ENCODE measurements around the gene CES5A. TPM values are rescaled to one million over a fixed set of nuclear protein-coding genes. Genes with fewer than 3 reads are reported as not detected.
"Not testable (repeated sequence)": the region's sequence is repeated elsewhere in the genome, so short reads cannot be mapped to it uniquely, and the experiment has no call there.

The CES5A gene
- total RNA-seq, 1 donor from 2014 or later: not detected

- H3K4me1 Mint-ChIP-seq (ENCODE audit: low read depth): no peaks in the 10 kb centered on the region
- DNase-seq (ENCODE audit: low spot score): no peak
- no peak overlapping the region for H3K27ac Mint-ChIP-seq (ENCODE audit: unreplicated experiment)
- H3K36me3 Mint-ChIP-seq (ENCODE audit: low read depth): no peaks in the 10 kb centered on the region
- no peak overlapping the region for H3K4me3 Mint-ChIP-seq (ENCODE audit: unreplicated experiment)
- TF ChIP-seq, protein P1, sequence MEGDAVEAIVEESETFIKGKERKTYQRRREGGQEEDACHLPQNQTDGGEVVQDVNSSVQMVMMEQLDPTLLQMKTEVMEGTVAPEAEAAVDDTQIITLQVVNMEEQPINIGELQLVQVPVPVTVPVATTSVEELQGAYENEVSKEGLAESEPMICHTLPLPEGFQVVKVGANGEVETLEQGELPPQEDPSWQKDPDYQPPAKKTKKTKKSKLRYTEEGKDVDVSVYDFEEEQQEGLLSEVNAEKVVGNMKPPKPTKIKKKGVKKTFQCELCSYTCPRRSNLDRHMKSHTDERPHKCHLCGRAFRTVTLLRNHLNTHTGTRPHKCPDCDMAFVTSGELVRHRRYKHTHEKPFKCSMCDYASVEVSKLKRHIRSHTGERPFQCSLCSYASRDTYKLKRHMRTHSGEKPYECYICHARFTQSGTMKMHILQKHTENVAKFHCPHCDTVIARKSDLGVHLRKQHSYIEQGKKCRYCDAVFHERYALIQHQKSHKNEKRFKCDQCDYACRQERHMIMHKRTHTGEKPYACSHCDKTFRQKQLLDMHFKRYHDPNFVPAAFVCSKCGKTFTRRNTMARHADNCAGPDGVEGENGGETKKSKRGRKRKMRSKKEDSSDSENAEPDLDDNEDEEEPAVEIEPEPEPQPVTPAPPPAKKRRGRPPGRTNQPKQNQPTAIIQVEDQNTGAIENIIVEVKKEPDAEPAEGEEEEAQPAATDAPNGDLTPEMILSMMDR (IDR thresholded peaks at IDR 0.05): no peak
- peaks cover 17% of the 10 kb centered on the region for H3K27me3 Mint-ChIP-seq (ENCODE audit: low read depth)
- no peaks in the 10 kb centered on the region for H3K9me3 Mint-ChIP-seq (ENCODE audit: low read depth)
Measured at GRCh38 chr16:55835581-55835980, 39.6 kb downstream of the CES5A start.

GRCh38 chr16:55835173-55835572, 40.0 kb downstream of the CES5A start:
- not testable (repeated sequence) for DNase-seq (ENCODE audit: low spot score); H3K4me3 Mint-ChIP-seq (ENCODE audit: unreplicated experiment); H3K27ac Mint-ChIP-seq (ENCODE audit: unreplicated experiment)

GRCh38 chr16:55834049-55834448, 41.1 kb downstream of the CES5A start:
- peaks cover 15% of the 10 kb centered on the region for H3K27me3 Mint-ChIP-seq (ENCODE audit: low read depth)
- no peak for DNase-seq (ENCODE audit: low spot score)
- H3K27ac Mint-ChIP-seq (ENCODE audit: unreplicated experiment): no peak overlapping the region

More at GRCh38 chr16:55835173-55835572, 40.0 kb downstream of the CES5A start:
- H3K27me3 Mint-ChIP-seq (ENCODE audit: low read depth): peaks cover 17% of the 10 kb centered on the region
- H3K4me1 Mint-ChIP-seq (ENCODE audit: low read depth); H3K36me3 Mint-ChIP-seq (ENCODE audit: low read depth); H3K9me3 Mint-ChIP-seq (ENCODE audit: low read depth): not testable (repeated sequence)

DNA sequence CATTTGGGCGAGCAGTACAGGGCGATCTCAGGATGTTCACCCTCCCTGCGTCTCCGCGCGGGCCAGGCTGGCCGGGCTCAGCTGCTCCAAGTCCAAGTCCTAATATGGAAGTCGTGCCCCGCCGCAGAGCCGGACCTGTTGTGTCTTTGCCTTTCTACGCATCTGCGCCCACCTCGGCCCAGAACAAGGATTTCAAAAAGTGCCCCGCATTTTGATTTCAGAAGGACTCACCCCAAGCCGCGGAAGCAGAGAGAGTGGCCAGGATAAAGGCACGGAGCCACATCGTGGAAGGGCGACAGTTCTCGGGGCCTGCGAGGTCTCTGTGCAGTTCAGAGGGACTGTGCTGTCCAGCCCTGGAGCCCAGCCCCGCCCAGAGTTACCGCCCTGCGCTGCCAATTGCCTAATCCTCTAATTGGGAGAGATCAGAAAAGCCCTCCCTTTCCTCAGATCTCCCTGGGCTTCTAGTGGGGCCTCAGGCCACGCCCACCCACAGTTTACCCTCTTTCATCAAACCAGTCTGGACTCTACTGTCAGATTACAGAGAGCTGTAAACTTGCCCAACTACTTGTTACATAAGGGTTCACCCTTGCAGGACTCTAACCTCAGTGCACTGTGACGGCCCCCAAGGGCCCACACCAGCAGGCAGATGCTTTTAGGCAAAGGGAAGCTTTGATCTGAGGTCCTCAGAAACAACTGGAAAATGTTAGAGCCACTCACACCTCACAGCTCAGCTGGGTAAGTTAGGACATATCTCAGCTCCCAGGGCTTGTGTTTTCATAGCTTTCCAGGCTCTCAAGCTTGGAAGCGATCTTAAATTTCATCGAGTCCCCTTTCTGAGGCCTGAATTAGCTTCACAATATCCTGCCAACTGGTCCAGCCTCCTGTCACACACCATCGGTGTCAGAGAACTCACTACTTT, 42.1 kb downstream of the CES5A start, which contains the start of gene CES1:
Gene CES1, minus strand, starts transcription at position 324 of the 919 bp plus-strand sequence. Its CDS starts 41 bp downstream, at position 283.
- Mint-ChIP-seq H3K9me3 (ENCODE audit: low read depth) (no peaks in the 10 kb centered on the region), H3K27ac (ENCODE audit: unreplicated experiment) (no peak within 1 kb of the TSS), H3K36me3 (ENCODE audit: low read depth) (no peaks in the 10 kb centered on the region), H3K4me1 (ENCODE audit: low read depth) (no peaks in the 10 kb centered on the region), H3K4me3 (ENCODE audit: unreplicated experiment) (no peak within 1 kb of the TSS), H3K27me3 (ENCODE audit: low read depth) (peaks cover 14% of the 10 kb centered on the region)
- no peak for DNase-seq (ENCODE audit: low spot score)
- TF ChIP-seq, protein P1 (IDR thresholded peaks at IDR 0.05): no peak

More at GRCh38 chr16:55834049-55834448, 41.1 kb downstream of the CES5A start:
- Mint-ChIP-seq H3K36me3 (ENCODE audit: low read depth) (no peaks in the 10 kb centered on the region), H3K9me3 (ENCODE audit: low read depth) (no peaks in the 10 kb centered on the region), H3K4me3 (ENCODE audit: unreplicated experiment) (no peak overlapping the region), H3K4me1 (ENCODE audit: low read depth) (no peaks in the 10 kb centered on the region)
- TF ChIP-seq, protein P1 (IDR thresholded peaks at IDR 0.05): no peak

DNA sequence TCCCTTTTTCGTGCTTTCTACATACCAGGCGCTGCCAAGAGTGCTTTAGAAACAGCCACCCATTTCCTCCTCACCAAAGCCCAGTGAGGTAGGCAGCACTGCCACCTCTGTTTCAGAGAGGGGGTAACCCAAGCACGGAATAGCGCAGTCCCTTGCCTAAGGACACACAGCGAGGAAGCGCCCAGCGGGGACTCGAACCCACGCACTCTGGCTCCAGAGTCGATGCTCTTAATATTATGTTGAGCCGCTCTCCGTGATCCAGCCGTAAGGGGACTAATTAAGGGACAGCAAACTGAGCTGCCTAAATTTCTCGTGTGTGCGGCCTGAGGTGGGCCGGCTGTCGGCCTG, 42.8 kb downstream of the CES5A start:
- no peaks in the 10 kb centered on the region for H3K9me3 Mint-ChIP-seq (ENCODE audit: low read depth)
- no peaks in the 10 kb centered on the region for H3K4me1 Mint-ChIP-seq (ENCODE audit: low read depth)
- no peak overlapping the region for H3K27ac Mint-ChIP-seq (ENCODE audit: unreplicated experiment)
- DNase-seq (ENCODE audit: low spot score): no peak
- no peak overlapping the region for H3K4me3 Mint-ChIP-seq (ENCODE audit: unreplicated experiment)
- H3K27me3 Mint-ChIP-seq (ENCODE audit: low read depth): peaks cover 12% of the 10 kb centered on the region
- H3K36me3 Mint-ChIP-seq (ENCODE audit: low read depth): no peaks in the 10 kb centered on the region
- TF ChIP-seq, protein P1 (IDR thresholded peaks at IDR 0.05): no peak

Data from chondrocyte (in vitro differentiated cells).